ENCODE results near the gene POLR1A. TPM values are rescaled to one million over a fixed set of nuclear protein-coding genes. Genes with fewer than 3 reads are reported as not detected.
A peak's percentile ranks its signal among the peaks of the same experiment; 100 is the strongest.

The POLR1A gene
- total RNA-seq, 5 donors from 2014 or later (not counting 1 experiment from before 2014, with no cell fraction given): 22.0 to 28.7 (median 25.7) TPM

GRCh38 chr2:86025976-86026743 is 79.5 kb downstream of the POLR1A start:
- no peaks in the 10 kb centered on the region for H3K27me3 Mint-ChIP-seq
- H3K36me3 Mint-ChIP-seq: peaks cover 45% of the 10 kb centered on the region
- ATAC-seq (replicated peaks in 1 of 4): no peak
- no peak overlapping the region for H3K4me3 ChIP-seq (ENCODE audit: control insufficient read depth in 1 of 2, extremely low read depth in 1 of 2, low read length in 1 of 2)
- no peaks in the 10 kb centered on the region for H3K9me3 Mint-ChIP-seq
- H3K27me3 ChIP-seq (replicated peaks in 1 of 2; ENCODE audit: control insufficient read depth in 2 of 2, extremely low read depth in 1 of 2, insufficient read depth in 2 of 2, low read length in 1 of 2): no peaks in the 10 kb centered on the region
- peaks cover 0 to 2% (median 0%) of the 10 kb centered on the region in 3 donors for H3K4me1 Mint-ChIP-seq
- H3K27ac Mint-ChIP-seq: no peak overlapping the region
- H3K9me3 ChIP-seq: no peaks in the 10 kb centered on the region
- DNase-seq: no peak
- no peak overlapping the region for H3K4me3 Mint-ChIP-seq
- H3K36me3 ChIP-seq (ENCODE audit: control insufficient read depth in 2 of 2, extremely low read depth in 1 of 2, insufficient read depth in 1 of 2, low read length in 1 of 2): peaks cover 31 to 53% of the 10 kb centered on the region in 2 donors
- POLR2A ChIA-PET: no interaction called here
- CTCF ChIA-PET: interaction anchor here (0.8 to 1.6 kb wide), 4 partner anchors 10 to 199 kb away, joined by 3 to 6 read pairs (median 4); no protein-coding TSS in a partner anchor
- WGBS (ENCODE audit: insufficient coverage): 94% methylated on average over 5 of the region's 8 CpGs
- H3K27ac ChIP-seq (ENCODE audit: low read length): no peak overlapping the region
- H3K4me1 ChIP-seq (ENCODE audit: control insufficient read depth in 1 of 2, extremely low read depth in 1 of 2, insufficient read depth in 2 of 2, low read length in 2 of 2): no peaks in the 10 kb centered on the region

GRCh38 chr2:86025229-86025820 is 80.4 kb downstream of the POLR1A start:
- H3K27ac ChIP-seq (ENCODE audit: low read length): no peak overlapping the region
- Mint-ChIP-seq H3K4me1 (no peaks in the 10 kb centered on the region), H3K27ac (no peak overlapping the region), H3K9me3 (no peaks in the 10 kb centered on the region), H3K27me3 (no peaks in the 10 kb centered on the region), H3K4me3 (no peak overlapping the region), H3K36me3 (peaks cover 39% of the 10 kb centered on the region)
- H3K4me1 ChIP-seq (ENCODE audit: control insufficient read depth in 1 of 2, extremely low read depth in 1 of 2, insufficient read depth in 2 of 2, low read length in 2 of 2): no peaks in the 10 kb centered on the region
- ChIA-PET POLR2A (interaction anchor here in 1 of 2 donors (0.9 kb wide), 1 partner anchor 11 kb away, joined by 3 read pairs; no protein-coding TSS in a partner anchor), CTCF (interaction anchor here (0.7 to 1.6 kb wide), 4 partner anchors 10 to 198 kb away, joined by 3 to 7 read pairs (median 6); no protein-coding TSS in a partner anchor)
- peaks cover 29 to 44% of the 10 kb centered on the region in 2 donors for H3K36me3 ChIP-seq (ENCODE audit: control insufficient read depth in 2 of 2, extremely low read depth in 1 of 2, insufficient read depth in 1 of 2, low read length in 1 of 2)
- no peaks in the 10 kb centered on the region for H3K9me3 ChIP-seq
- DNase-seq (no peak), ATAC-seq (replicated peaks in 1 of 4) (peak in 1 of 4 experiments; percentile 29)
- H3K27me3 ChIP-seq (replicated peaks in 1 of 2; ENCODE audit: control insufficient read depth in 2 of 2, extremely low read depth in 1 of 2, insufficient read depth in 2 of 2, low read length in 1 of 2): no peaks in the 10 kb centered on the region
- 94% methylated on average over 5 of the region's 7 CpGs for WGBS (ENCODE audit: insufficient coverage)
- no peak overlapping the region for H3K4me3 ChIP-seq (ENCODE audit: control insufficient read depth in 1 of 2, extremely low read depth in 1 of 2, low read length in 1 of 2)

- ChIA-PET POLR2A (interaction anchor here in 1 of 2 donors (0.9 kb wide), 1 partner anchor 567 kb away, joined by 6 read pairs; no protein-coding TSS in a partner anchor), CTCF (interaction anchor here in 1 of 2 donors (1.1 kb wide), 1 partner anchor 12 kb away, joined by 4 read pairs; no protein-coding TSS in a partner anchor)
- H3K4me1 ChIP-seq (ENCODE audit: control insufficient read depth in 1 of 2, extremely low read depth in 1 of 2, insufficient read depth in 2 of 2, low read length in 2 of 2): no peaks in the 10 kb centered on the region
- no peaks in the 10 kb centered on the region for H3K9me3 ChIP-seq
- Mint-ChIP-seq H3K9me3 (no peaks in the 10 kb centered on the region), H3K36me3 (peaks cover 26% of the 10 kb centered on the region), H3K4me1 (peaks cover 0 to 1% (median 0%) of the 10 kb centered on the region in 3 donors), H3K27ac (peak overlapping the region in 1 of 2 donors; percentile 18), H3K4me3 (no peak overlapping the region), H3K27me3 (no peaks in the 10 kb centered on the region)
- peak in 1 of 35 experiments; percentile 14 for DNase-seq
- H3K4me3 ChIP-seq (ENCODE audit: control insufficient read depth in 1 of 2, extremely low read depth in 1 of 2, low read length in 1 of 2): no peak overlapping the region
- H3K36me3 ChIP-seq (ENCODE audit: control insufficient read depth in 2 of 2, extremely low read depth in 1 of 2, insufficient read depth in 1 of 2, low read length in 1 of 2): peaks cover 13 to 26% of the 10 kb centered on the region in 2 donors
- WGBS (ENCODE audit: insufficient coverage): no CpG with 5 or more reads among the region's 2 CpGs
- H3K27ac ChIP-seq (ENCODE audit: low read length): no peak overlapping the region
- H3K27me3 ChIP-seq (replicated peaks in 1 of 2; ENCODE audit: control insufficient read depth in 2 of 2, extremely low read depth in 1 of 2, insufficient read depth in 2 of 2, low read length in 1 of 2): no peaks in the 10 kb centered on the region
- ATAC-seq (replicated peaks in 1 of 4): no peak
Observed at GRCh38 chr2:86023366-86023712, 82.3 kb downstream of the POLR1A start.

- Histone ChIP-seq H3K4me3 (ENCODE audit: control insufficient read depth in 1 of 2, extremely low read depth in 1 of 2, low read length in 1 of 2) (no peak overlapping the region), H3K27ac (ENCODE audit: low read length) (no peak overlapping the region), H3K27me3 (replicated peaks in 1 of 2; ENCODE audit: control insufficient read depth in 2 of 2, extremely low read depth in 1 of 2, insufficient read depth in 2 of 2, low read length in 1 of 2) (no peaks in the 10 kb centered on the region), H3K36me3 (ENCODE audit: control insufficient read depth in 2 of 2, extremely low read depth in 1 of 2, insufficient read depth in 1 of 2, low read length in 1 of 2) (peaks cover 10 to 21% of the 10 kb centered on the region in 2 donors), H3K4me1 (ENCODE audit: control insufficient read depth in 1 of 2, extremely low read depth in 1 of 2, insufficient read depth in 2 of 2, low read length in 2 of 2) (no peaks in the 10 kb centered on the region), H3K9me3 (no peaks in the 10 kb centered on the region)
- ChIA-PET POLR2A (interaction anchor here in 1 of 2 donors (0.6 to 0.9 kb wide), 2 partner anchors 200 to 567 kb away, joined by 3 to 6 read pairs; no protein-coding TSS in a partner anchor), CTCF (interaction anchor here in 1 of 2 donors (1.1 kb wide), 1 partner anchor 12 kb away, joined by 4 read pairs; no protein-coding TSS in a partner anchor)
- Mint-ChIP-seq H3K27me3 (no peaks in the 10 kb centered on the region), H3K27ac (peak overlapping the region in 1 of 2 donors; percentile 18), H3K36me3 (peaks cover 24% of the 10 kb centered on the region), H3K4me3 (no peak overlapping the region), H3K9me3 (no peaks in the 10 kb centered on the region), H3K4me1 (peaks cover 0 to 2% (median 0%) of the 10 kb centered on the region in 3 donors)
- ATAC-seq (replicated peaks in 1 of 4) (no peak), DNase-seq (no peak)
- WGBS (ENCODE audit: insufficient coverage): 75% methylated on average over 11 of the region's 13 CpGs
Observed at GRCh38 chr2:86022661-86023365, 82.9 kb downstream of the POLR1A start.

GRCh38 chr2:86021396-86022378 is 84.0 kb downstream of the POLR1A start:
- Histone ChIP-seq H3K4me1 (ENCODE audit: control insufficient read depth in 1 of 2, extremely low read depth in 1 of 2, insufficient read depth in 2 of 2, low read length in 2 of 2) (peaks cover 3 to 11% of the 10 kb centered on the region in 2 experiments), H3K27ac (ENCODE audit: low read length) (no peak overlapping the region), H3K36me3 (ENCODE audit: control insufficient read depth in 2 of 2, extremely low read depth in 1 of 2, insufficient read depth in 1 of 2, low read length in 1 of 2) (peaks cover 3 to 10% of the 10 kb centered on the region in 2 donors), H3K9me3 (no peaks in the 10 kb centered on the region), H3K4me3 (ENCODE audit: control insufficient read depth in 1 of 2, extremely low read depth in 1 of 2, low read length in 1 of 2) (no peak overlapping the region), H3K27me3 (replicated peaks in 1 of 2; ENCODE audit: control insufficient read depth in 2 of 2, extremely low read depth in 1 of 2, insufficient read depth in 2 of 2, low read length in 1 of 2) (no peaks in the 10 kb centered on the region)
- no peak for ATAC-seq (replicated peaks in 1 of 4)
- Mint-ChIP-seq H3K9me3 (no peaks in the 10 kb centered on the region), H3K4me1 (peaks cover 7 to 12% (median 9%) of the 10 kb centered on the region in 3 donors), H3K27ac (peak overlapping the region; percentile 3 to 39), H3K27me3 (no peaks in the 10 kb centered on the region), H3K36me3 (peaks cover 15% of the 10 kb centered on the region), H3K4me3 (no peak overlapping the region)
- CTCF ChIA-PET: interaction anchor here in 1 of 2 donors (0.6 kb wide), 1 partner anchor 1386 kb away, joined by 3 read pairs; no protein-coding TSS in a partner anchor
- no peak for DNase-seq
- 93% methylated on average over 7 of the region's 12 CpGs for WGBS (ENCODE audit: insufficient coverage)
- POLR2A ChIA-PET: interaction anchor here in 1 of 2 donors (0.6 kb wide), 1 partner anchor 199 kb away, joined by 3 read pairs; no protein-coding TSS in a partner anchor

Data from T-cell (primary cell).